ENCODE measurements around the gene PERM1.

PERM1 gene

GRCh38 chr1:930633-931138 lies 51.2 kb downstream of the PERM1 start:
- no peak for FAIRE-seq

- FAIRE-seq = no peak
Observed at GRCh38 chr1:929712-930632, 51.9 kb downstream of the PERM1 start.

GRCh38 chr1:928825-929661 lies 52.9 kb downstream of the PERM1 start:
- FAIRE-seq = no peak

GRCh38 chr1:927748-928147 lies 54.1 kb downstream of the PERM1 start:
- no peak for FAIRE-seq

GRCh38 chr1:927234-927633 lies 54.7 kb downstream of the PERM1 start:
- no peak for FAIRE-seq

GRCh38 chr1:925561-926421 lies 56.1 kb downstream of the PERM1 start:
- no peak for FAIRE-seq

All from A204.1 (cell line).